ENCODE data around the gene MBD3.
A peak's percentile ranks its signal among the peaks of the same experiment; 100 is the strongest.

- TF ChIP-seq SP1 (IDR thresholded peaks at IDR 0.05) (no peak), NFRKB (IDR thresholded peaks at IDR 0.05) (no peak), FOXK2 (IDR thresholded peaks at IDR 0.05) (no peak), ELF4 (IDR thresholded peaks at IDR 0.05) (no peak), L3MBTL2 (conservative IDR thresholded peaks at IDR 0.05) (no peak), BHLHE40 (IDR thresholded peaks at IDR 0.05; ENCODE audit: borderline replicate concordance) (no peak), PKNOX1 (IDR thresholded peaks at IDR 0.05) (peak; percentile 38), SUZ12 (IDR thresholded peaks at IDR 0.05) (no peak)
Observed at GRCh38 chr19:1618157-1619093, 25.8 kb upstream of the MBD3 start.
